BE2C (cell line): ENCODE data around the gene CSNK1A1L.

Experiments used
- DNase-seq: peaks from one replicate; pipeline ENCODE4 v3.0.0-alpha.2; 2020
- H3K27me3 ChIP-seq: fragments of 250-450 bp; sonication (Bioruptor Pico); 2 replicates; pipeline ENCODE4 v1.5.1; 2020; ENCODE audit warnings: mild to moderate bottlenecking
- H3K36me3 ChIP-seq: fragments of 250-450 bp; sonication (Bioruptor Pico); 2 replicates; pipeline ENCODE4 v1.5.1; 2020; ENCODE audit warnings: mild to moderate bottlenecking
- H3K4me1 ChIP-seq: fragments of 250-450 bp; sonication (Bioruptor Pico); 2 replicates; pipeline ENCODE4 v1.5.1; 2020
- H3K4me3 ChIP-seq: 2 replicates; pipeline ENCODE4 v1.5.1; 2011; ENCODE audit warnings: low read depth, low read length
- H3K9me3 ChIP-seq: fragments of 250-450 bp; sonication (Bioruptor Pico); 2 replicates; pipeline ENCODE4 v1.5.1; 2020
- CTCF ChIP-seq: IDR thresholded peaks from 2 replicates; pipeline ENCODE4 v1.5.1; 2012; ENCODE audit warnings: mild to moderate bottlenecking, low read depth, low read length

CSNK1A1L gene

GRCh38 chr13:37134411-37135041 is 29.1 kb upstream of the CSNK1A1L start:
- Histone ChIP-seq H3K27me3 (no peaks in the 10 kb centered on the region), H3K4me3 (no peak overlapping the region)

DNA sequence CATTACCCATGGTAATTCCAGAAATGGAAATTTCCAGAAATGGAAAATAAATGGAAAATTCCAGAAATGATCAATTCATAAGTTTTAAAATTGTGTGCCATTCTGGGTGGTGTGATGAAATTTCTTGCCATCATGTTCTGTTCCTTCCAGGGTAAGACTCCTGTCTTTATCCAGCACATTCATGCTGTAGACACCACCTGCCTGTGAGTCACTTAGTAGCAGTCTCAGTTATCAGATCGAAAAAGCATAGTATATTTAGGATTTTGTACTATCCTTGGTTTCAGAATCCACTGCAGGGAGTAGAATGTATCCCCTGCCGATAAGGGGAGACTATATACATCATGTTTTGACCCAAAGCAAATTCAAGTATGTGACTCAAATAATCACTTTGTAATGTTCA is 26.7 kb upstream of the CSNK1A1L start:
- TF ChIP-seq CTCF, result no peak
- H3K9me3 ChIP-seq, result no peaks in the 10 kb centered on the region
- H3K36me3 ChIP-seq, result no peaks in the 10 kb centered on the region

More at GRCh38 chr13:37134411-37135041, 29.1 kb upstream of the CSNK1A1L start:
- TF ChIP-seq CTCF, result no peak
- no peak for DNase-seq
- H3K9me3 ChIP-seq, result no peaks in the 10 kb centered on the region
- H3K4me1 ChIP-seq, result no peaks in the 10 kb centered on the region
- H3K36me3 ChIP-seq, result no peaks in the 10 kb centered on the region

DNA sequence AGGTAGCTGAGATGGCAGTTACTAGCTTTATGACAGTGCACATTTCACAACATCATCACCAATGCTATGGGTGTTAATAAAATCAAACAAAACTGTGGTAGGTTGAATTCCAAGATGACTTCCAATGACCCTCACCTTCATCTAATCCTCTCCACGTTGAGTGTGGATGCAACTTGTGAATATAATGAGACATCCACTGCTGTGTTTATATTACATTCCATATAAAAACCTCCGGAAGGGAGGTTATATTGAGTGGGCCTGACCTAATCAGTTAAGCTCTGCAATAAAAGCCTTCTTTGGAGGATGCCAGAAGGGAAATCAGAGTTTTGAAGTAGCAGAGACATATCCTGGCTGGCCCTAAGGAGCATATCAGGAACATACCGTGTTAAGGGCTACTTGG is 25.6 kb upstream of the CSNK1A1L start:
- Histone ChIP-seq H3K9me3 (no peaks in the 10 kb centered on the region), H3K27me3 (peaks cover 3% of the 10 kb centered on the region), H3K4me1 (no peaks in the 10 kb centered on the region), H3K4me3 (no peak overlapping the region), H3K36me3 (no peaks in the 10 kb centered on the region)
- TF ChIP-seq CTCF, result no peak
- no peak for DNase-seq

More for the DNA sequence above, 26.7 kb upstream of the CSNK1A1L start:
- DNase-seq, result no peak
- Histone ChIP-seq H3K27me3 (peaks cover 2% of the 10 kb centered on the region; the same call in 1 of the 2 replicates), H3K4me1 (no peaks in the 10 kb centered on the region), H3K4me3 (no peak overlapping the region)

DNA sequence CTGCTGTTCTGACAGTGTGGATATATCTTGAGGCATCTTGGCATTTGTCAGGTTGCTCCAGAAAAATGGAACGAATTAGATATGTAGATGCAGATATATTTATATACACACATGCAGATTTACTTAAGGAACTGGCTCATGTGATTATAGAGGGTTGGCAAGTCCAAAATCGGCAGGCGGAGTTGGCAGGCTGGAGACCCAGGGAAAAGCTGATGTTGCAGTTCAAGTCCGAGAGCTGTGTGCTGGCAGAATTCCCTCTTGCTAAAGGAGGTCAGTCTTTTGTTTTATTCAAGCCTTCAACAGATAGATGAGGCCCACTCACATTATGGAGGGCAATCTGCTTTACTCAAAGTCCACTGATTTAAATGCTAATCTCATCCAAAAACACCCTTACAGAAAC is 24.4 kb upstream of the CSNK1A1L start:
- TF ChIP-seq CTCF, result no peak
- Histone ChIP-seq H3K36me3 (no peaks in the 10 kb centered on the region), H3K27me3 (peaks cover 3% of the 10 kb centered on the region), H3K9me3 (no peaks in the 10 kb centered on the region), H3K4me1 (no peaks in the 10 kb centered on the region), H3K4me3 (no peak overlapping the region)
- DNase-seq, result no peak

GRCh38 chr13:37127691-37128241 is 22.3 kb upstream of the CSNK1A1L start:
- Histone ChIP-seq H3K9me3 (no peaks in the 10 kb centered on the region), H3K4me3 (no peak overlapping the region), H3K27me3 (peaks cover 3% of the 10 kb centered on the region), H3K36me3 (no peaks in the 10 kb centered on the region), H3K4me1 (no peaks in the 10 kb centered on the region)
- no peak for DNase-seq
- no peak for TF ChIP-seq CTCF

DNA sequence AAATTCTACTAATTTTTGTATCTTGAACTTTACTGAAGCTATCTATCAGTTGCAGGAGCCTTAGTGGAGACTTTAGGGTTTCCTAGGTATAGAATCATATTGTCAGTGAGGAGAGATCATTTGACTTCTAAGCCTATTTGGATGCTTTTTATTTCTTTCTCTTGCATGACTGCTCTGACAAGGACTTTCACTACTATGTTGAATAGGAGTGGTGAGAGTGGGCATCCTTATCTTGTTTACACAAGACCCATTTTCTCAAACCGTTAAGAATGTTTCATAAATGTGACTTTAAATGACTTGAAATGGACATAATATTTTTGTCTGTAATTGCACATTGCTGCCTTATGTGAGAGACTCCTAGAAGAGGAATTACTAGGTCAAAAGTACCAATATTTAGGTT is 17.9 kb upstream of the CSNK1A1L start:
- Histone ChIP-seq H3K27me3 (peaks cover 3% of the 10 kb centered on the region), H3K36me3 (no peaks in the 10 kb centered on the region), H3K9me3 (no peaks in the 10 kb centered on the region), H3K4me1 (no peaks in the 10 kb centered on the region), H3K4me3 (no peak overlapping the region)
- DNase-seq, result no peak
- no peak for TF ChIP-seq CTCF
